PC-3 (cell line): ENCODE measurements around the gene ALOXE3. TPM values are rescaled to one million over a fixed set of nuclear protein-coding genes. Genes with fewer than 3 reads are reported as not detected.

Experiments
- ATAC-seq: fragments of 200-7000 bp; cut with Tn5 transposase; 2 replicates; pipeline ENCODE4 v1.9.1; 2020; ENCODE audit warnings: mild to moderate bottlenecking, moderate library complexity
- BruUV-seq: library from RNA; stranded (reverse); fragments of 400-500 nt; replicated peaks from 2 replicates; lab custom pipeline; 2021; lab: Mats Ljungman, UMichigan
- CTCF ChIA-PET: fragments of 300-600 bp; sonication (Branson Sonifier 250); formaldehyde crosslinking; loops from one replicate; lab custom pipeline; 2022; ENCODE audit warnings: antibody characterized with exemption; lab: Charles Lee
- POLR2A ChIA-PET: fragments of 300-600 bp; sonication (Branson Sonifier 250); formaldehyde crosslinking; loops from one replicate; lab custom pipeline; 2022; ENCODE audit warnings: antibody characterized with exemption; ENCODE audit not compliant: unreplicated experiment; lab: Charles Lee
- DNase-seq: peaks from one replicate; pipeline ENCODE4 v3.0.0-alpha.2; 2015
- H2AFZ ChIP-seq: fragments of 300-600 bp; sonication (generic); 2 replicates; pipeline ENCODE4 v1.6.0; 2016; ENCODE audit warnings: antibody characterized with exemption, low read length
- H3F3A ChIP-seq: fragments of 300-600 bp; sonication (generic); one replicate; pipeline ENCODE4 v1.6.0; 2017; ENCODE audit warnings: antibody characterized with exemption, low read length, control low read depth, mild to moderate bottlenecking; ENCODE audit not compliant: unreplicated experiment
- H3K27ac ChIP-seq: fragments of 300-600 bp; sonication (generic); 2 replicates; pipeline ENCODE4 v1.5.1; 2016; ENCODE audit warnings: mild to moderate bottlenecking, low read length
- H3K27me3 ChIP-seq: fragments of 300-600 bp; sonication (generic); 2 replicates; pipeline ENCODE4 v1.6.1; 2016; ENCODE audit warnings: low read length, mixed read lengths
- H3K36me3 ChIP-seq: fragments of 300-600 bp; sonication (generic); 2 replicates; pipeline ENCODE4 v1.6.1; 2016; ENCODE audit warnings: low read depth, mixed run types, low read length, mixed read lengths
- H3K4me1 ChIP-seq: fragments of 300-600 bp; sonication (generic); 2 replicates; pipeline ENCODE4 v1.5.1; 2016; ENCODE audit warnings: low read length; ENCODE audit not compliant: insufficient read depth
- H3K4me2 ChIP-seq: fragments of 300-600 bp; sonication (generic); 2 replicates; pipeline ENCODE4 v1.6.0; 2016; ENCODE audit warnings: low read length
- H3K4me3 ChIP-seq: fragments of 300-600 bp; sonication (generic); 2 replicates; pipeline ENCODE4 v1.5.1; 2016; ENCODE audit warnings: mild to moderate bottlenecking, low read length, mixed read lengths
- H3K79me2 ChIP-seq: fragments of 300-600 bp; sonication (generic); 2 replicates; pipeline ENCODE4 v1.6.1; 2017; ENCODE audit warnings: low read length, mixed read lengths
- H3K9ac ChIP-seq: fragments of 300-600 bp; sonication (generic); 2 replicates; pipeline ENCODE4 v1.6.0; 2016; ENCODE audit warnings: mild to moderate bottlenecking, low read length
- H3K9me2 ChIP-seq: fragments of 300-600 bp; sonication (generic); replicated peaks from 2 replicates; pipeline ENCODE4 v1.6.1; 2016; ENCODE audit warnings: mixed run types, low read length, mixed read lengths
- H3K9me3 ChIP-seq: fragments of 300-600 bp; sonication (generic); 2 replicates; pipeline ENCODE4 v1.6.1; 2016; ENCODE audit warnings: low read length, mixed read lengths
- H4K20me1 ChIP-seq: fragments of 300-600 bp; sonication (generic); 2 replicates; pipeline ENCODE4 v1.6.1; 2016; ENCODE audit warnings: low read length, mixed read lengths
- CTCF ChIP-seq: fragments of 300-600 bp; sonication (generic); conservative IDR thresholded peaks from 2 replicates; pipeline ENCODE4 v1.5.1; 2017; ENCODE audit warnings: antibody characterized with exemption, low read depth, mild to moderate bottlenecking, low read length
- EZH2 ChIP-seq: fragments of 300-600 bp; sonication (generic); IDR thresholded peaks from one replicate; pipeline ENCODE4 v1.6.1; 2017; ENCODE audit warnings: antibody characterized with exemption, mild to moderate bottlenecking, low read length; ENCODE audit not compliant: unreplicated experiment
- EZH2phosphoT487 ChIP-seq: fragments of 300-600 bp; sonication (generic); IDR thresholded peaks from 2 replicates; pipeline ENCODE4 v1.6.1; 2018; ENCODE audit warnings: mild to moderate bottlenecking, antibody characterized with exemption, low read length, borderline replicate concordance
- intact Hi-C: fragments of 100-400 bp; cut with micrococcal nuclease; formaldehyde crosslinking; loops from 2 replicates; pipeline ENCODE4 v1.9.0; 2023
- total RNA-seq: library from RNA; depleted of rRNA; stranded (reverse); fragments of >200 nt; gene quantifications from 2 replicates; pipeline ENCODE4 v1.2.3, GENCODE V29; 2014

Gene ALOXE3
- total RNA-seq, 1 experiment from 2014 or later, result 1.4 TPM

DNA sequence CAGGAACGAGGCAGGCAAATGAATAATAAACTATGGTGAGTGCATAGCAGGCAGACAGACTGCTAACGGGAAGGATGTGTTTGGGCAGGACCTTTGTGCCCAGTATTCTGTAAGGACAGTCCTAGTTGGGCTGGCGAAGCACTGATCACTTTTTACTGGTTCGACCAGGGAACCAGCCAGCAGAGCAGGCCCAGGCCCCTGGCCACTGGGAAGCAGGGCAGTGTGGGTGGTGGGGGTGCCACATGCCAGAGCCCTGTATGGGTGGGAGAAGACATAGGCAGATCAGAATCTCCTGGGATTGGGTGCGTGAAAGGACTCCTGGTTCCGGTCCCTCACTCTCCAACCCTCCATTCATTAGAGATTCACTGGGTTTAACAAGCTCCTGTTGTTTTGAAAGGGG is 48.4 kb upstream of the ALOXE3 start:
- Histone ChIP-seq H3K4me3 (no peak overlapping the region), H3F3A (no peaks in the 10 kb centered on the region), H3K9ac (no peak overlapping the region), H3K79me2 (peaks cover 10% of the 10 kb centered on the region), H4K20me1 (0 out of 2 replicates have a peak, but pooled peaks cover 2% of the 10 kb centered on the region), H3K27ac (no peak overlapping the region), H3K4me1 (peaks cover 17% of the 10 kb centered on the region), H3K36me3 (no peaks in the 10 kb centered on the region), H3K27me3 (no peaks in the 10 kb centered on the region), H2AFZ (no peak overlapping the region), H3K4me2 (no peak overlapping the region), H3K9me3 (no peaks in the 10 kb centered on the region), H3K9me2 (no peaks in the 10 kb centered on the region)
- intact Hi-C loops, result no loop called here
- CTCF ChIA-PET, result no interaction called here
- POLR2A ChIA-PET, result no interaction called here
- DNase-seq (no peak), ATAC-seq (no peak)
- BruUV-seq, result no TSS peak
- no peak for TF ChIP-seq EZH2
- TF ChIP-seq CTCF, result no peak
- TF ChIP-seq EZH2phosphoT487, result no peak

DNA sequence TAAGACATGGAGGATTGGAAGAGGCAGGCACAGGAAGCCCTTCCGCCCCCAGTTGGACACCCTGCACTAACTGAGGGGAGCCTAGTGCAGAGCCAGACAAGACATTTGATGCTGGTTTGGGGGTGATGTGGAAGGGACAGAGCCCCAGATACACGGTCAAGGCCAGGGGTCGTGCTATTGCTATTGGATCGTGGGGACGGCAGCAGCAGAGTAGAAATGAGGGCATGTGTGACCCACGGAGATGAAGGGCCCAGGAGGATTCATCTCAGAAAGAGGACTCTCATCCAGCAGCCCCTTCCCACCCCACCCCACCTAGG is 46.5 kb upstream of the ALOXE3 start:
- no TSS peak for BruUV-seq
- Histone ChIP-seq H3K27ac (no peak overlapping the region), H3K9me3 (no peaks in the 10 kb centered on the region), H3K9ac (no peak overlapping the region), H3K9me2 (no peaks in the 10 kb centered on the region), H3K4me2 (no peak overlapping the region), H3K4me1 (peaks cover 27% of the 10 kb centered on the region), H3K4me3 (no peak overlapping the region), H4K20me1 (0 out of 2 replicates have a peak, but pooled peaks cover 2% of the 10 kb centered on the region), H3K79me2 (peaks cover 19% of the 10 kb centered on the region), H3K36me3 (no peaks in the 10 kb centered on the region; the same call in 1 of the 2 replicates), H3F3A (no peaks in the 10 kb centered on the region), H2AFZ (no peak overlapping the region), H3K27me3 (no peaks in the 10 kb centered on the region)
- intact Hi-C loops, result no loop called here
- ATAC-seq, result no peak
- ChIA-PET POLR2A (no interaction called here), CTCF (no interaction called here)
- TF ChIP-seq EZH2phosphoT487, result no peak
- TF ChIP-seq EZH2, result no peak
- no peak for TF ChIP-seq CTCF
- no peak for DNase-seq

DNA sequence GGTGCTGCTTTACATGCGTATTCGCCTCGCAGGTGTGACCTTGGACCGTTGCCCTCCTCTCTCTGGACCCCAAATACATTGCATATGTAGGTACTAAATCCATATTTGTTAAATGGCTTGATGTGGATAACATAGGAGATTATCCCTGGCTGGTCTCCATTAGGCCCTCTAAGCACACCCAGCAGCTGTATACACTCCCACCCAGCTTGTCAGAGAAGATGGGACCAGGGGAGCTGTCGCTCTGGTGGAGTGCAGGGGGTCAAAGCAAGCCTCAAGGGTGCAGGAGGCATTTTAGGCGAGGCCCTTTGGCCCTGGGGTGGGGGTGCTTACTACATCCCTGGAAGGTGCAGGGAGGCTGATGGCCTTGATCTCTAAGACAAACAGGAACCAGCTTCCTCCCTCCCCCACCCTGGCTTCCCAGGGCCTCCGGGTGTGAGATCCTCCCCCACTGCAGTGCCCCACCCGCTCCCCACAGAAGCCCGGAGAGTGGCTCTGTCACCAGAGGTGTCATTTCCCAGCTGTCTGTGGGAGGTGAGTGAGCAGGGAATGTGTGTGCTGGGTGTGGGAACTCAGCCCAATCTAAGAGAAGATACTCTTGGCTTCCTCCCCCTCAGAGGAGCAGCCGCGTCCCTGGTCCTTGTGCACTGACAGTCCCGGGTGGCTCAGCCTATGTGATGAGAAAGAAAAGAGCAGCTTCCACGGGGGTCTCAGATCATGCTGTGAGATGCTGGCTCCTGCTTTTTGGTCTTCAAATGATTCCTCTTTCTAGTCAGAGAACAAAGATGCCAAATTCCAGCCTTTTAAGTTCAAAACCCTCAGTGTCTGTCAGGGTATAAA is 45.9 kb upstream of the ALOXE3 start:
- ChIA-PET POLR2A (interaction anchor here (0.6 kb wide), 1 partner anchor 40 kb away, joined by 3 read pairs; no protein-coding TSS in a partner anchor), CTCF (interaction anchor here (0.5 kb wide), 1 partner anchor 30 kb away, joined by 3 read pairs; no protein-coding TSS in a partner anchor)
- peak; percentile 55 for ATAC-seq
- Histone ChIP-seq H3K27me3 (no peaks in the 10 kb centered on the region), H3K9me3 (no peaks in the 10 kb centered on the region), H4K20me1 (0 out of 2 replicates have a peak, but pooled peaks cover 2% of the 10 kb centered on the region), H3K79me2 (peaks cover 19% of the 10 kb centered on the region), H3K27ac (no peak overlapping the region), H3F3A (no peaks in the 10 kb centered on the region), H3K9ac (no peak overlapping the region), H3K9me2 (no peaks in the 10 kb centered on the region), H3K4me1 (peaks cover 27% of the 10 kb centered on the region), H2AFZ (no peak overlapping the region), H3K36me3 (no peaks in the 10 kb centered on the region; the same call in 1 of the 2 replicates), H3K4me2 (peak overlapping the region; percentile 32; the same call in 1 of the 2 replicates), H3K4me3 (no peak overlapping the region)
- no peak for DNase-seq
- BruUV-seq, result no TSS peak
- no peak for TF ChIP-seq EZH2phosphoT487
- no peak for TF ChIP-seq CTCF
- no peak for TF ChIP-seq EZH2
- intact Hi-C loops, result no loop called here
